ENCODE measurements around the gene ZNF503. TPM values are rescaled to one million over a fixed set of nuclear protein-coding genes. Genes with fewer than 3 reads are reported as not detected.

ZNF503 gene
- total RNA-seq, 4 donors from 2014 or later = 9.7 to 17.5 (median 14.8) TPM

- Histone ChIP-seq H3K27me3 (no peaks in the 10 kb centered on the region), H3K36me3 (no peaks in the 10 kb centered on the region), H3K4me3 (peak overlapping the region; percentile 45 to 80 (median 60)), H3K4me1 (peaks cover 38 to 56% (median 45%) of the 10 kb centered on the region in 3 donors), H3K27ac (no peak overlapping the region), H3K9me3 (no peaks in the 10 kb centered on the region)
- intact Hi-C loops (cut with DNase I) = no loop called here
- DNase-seq = no peak
- TF ChIP-seq, protein P1, sequence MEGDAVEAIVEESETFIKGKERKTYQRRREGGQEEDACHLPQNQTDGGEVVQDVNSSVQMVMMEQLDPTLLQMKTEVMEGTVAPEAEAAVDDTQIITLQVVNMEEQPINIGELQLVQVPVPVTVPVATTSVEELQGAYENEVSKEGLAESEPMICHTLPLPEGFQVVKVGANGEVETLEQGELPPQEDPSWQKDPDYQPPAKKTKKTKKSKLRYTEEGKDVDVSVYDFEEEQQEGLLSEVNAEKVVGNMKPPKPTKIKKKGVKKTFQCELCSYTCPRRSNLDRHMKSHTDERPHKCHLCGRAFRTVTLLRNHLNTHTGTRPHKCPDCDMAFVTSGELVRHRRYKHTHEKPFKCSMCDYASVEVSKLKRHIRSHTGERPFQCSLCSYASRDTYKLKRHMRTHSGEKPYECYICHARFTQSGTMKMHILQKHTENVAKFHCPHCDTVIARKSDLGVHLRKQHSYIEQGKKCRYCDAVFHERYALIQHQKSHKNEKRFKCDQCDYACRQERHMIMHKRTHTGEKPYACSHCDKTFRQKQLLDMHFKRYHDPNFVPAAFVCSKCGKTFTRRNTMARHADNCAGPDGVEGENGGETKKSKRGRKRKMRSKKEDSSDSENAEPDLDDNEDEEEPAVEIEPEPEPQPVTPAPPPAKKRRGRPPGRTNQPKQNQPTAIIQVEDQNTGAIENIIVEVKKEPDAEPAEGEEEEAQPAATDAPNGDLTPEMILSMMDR (IDR thresholded peaks at IDR 0.05) = no peak
- WGBS, 2 donors = 62 to 70% methylated on average over 5 of the region's 5 CpGs
Measured at GRCh38 chr10:75432176-75432575, 30.6 kb upstream of the ZNF503 start.

DNA sequence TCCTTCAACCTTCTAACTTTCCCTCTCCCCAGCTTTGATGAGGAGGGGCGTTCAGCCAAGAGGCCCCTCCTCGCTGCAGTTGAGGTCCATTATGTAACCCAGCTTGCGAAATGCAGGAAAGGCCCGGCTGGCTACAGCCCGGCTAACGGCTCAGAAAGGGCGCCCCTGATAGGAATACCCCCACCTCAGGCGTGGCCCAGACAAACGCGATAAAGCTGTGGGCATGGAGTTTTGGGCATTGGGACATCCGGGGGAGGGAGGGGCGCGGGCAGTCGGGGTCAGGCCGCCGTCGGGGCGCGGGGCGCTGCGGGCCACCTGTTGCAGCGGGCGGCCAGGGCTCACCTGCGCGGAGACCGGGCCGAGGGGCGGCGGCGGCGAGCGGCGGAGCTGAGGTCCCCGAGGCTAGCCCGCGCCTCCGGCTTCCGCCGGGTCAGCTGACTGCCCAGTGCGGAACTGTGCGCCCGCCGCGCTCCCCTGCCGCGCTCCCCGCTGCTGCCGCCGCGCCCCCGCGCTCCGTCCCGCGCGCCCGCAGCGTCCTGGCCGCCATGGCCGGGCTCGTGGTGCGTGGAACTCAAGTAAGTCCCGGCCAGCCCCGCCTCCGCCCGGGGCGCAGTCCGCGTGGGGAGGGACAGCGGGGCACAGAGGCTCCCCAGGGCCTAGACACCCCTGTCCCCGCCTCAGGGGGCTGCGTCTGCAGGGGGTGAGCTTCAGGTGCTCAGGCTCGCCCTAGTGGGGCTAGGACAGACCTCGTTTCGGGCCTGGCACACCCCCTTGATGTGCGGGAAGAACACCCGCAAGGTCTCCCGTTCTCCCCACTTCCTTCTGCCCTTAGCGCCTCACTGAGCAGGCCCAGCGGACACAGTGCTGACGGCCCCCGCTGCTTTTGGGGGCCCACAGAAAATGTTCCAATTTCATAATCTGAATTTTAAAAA lies 29.9 kb upstream of the ZNF503 start, which contains the start of gene LRMDA:
Gene LRMDA (plus strand): TSS at position 445 of the 932 bp plus-strand sequence.
- H3K4me1 ChIP-seq = peaks cover 38 to 63% (median 48%) of the 10 kb centered on the region in 3 donors
- no peak for TF ChIP-seq POLR2A (IDR thresholded peaks at IDR 0.05)
- TF ChIP-seq, protein P1 (IDR thresholded peaks at IDR 0.05) = peak in 2 of 6 experiments; percentile 3 to 6
- no peaks in the 10 kb centered on the region for H3K9me3 ChIP-seq
- intact Hi-C loops (cut with DNase I) = no loop called here
- 24 to 63% methylated on average over 6 to 13 of the region's 82 CpGs for WGBS, 2 donors
- H3K36me3 ChIP-seq = no peaks in the 10 kb centered on the region
- peak within 1 kb of the TSS; percentile 76 to 93 (median 86) for H3K27ac ChIP-seq
- H3K4me3 ChIP-seq = peak within 1 kb of the TSS; percentile 45 to 80 (median 60)
- no peak for DNase-seq
- no peaks in the 10 kb centered on the region for H3K27me3 ChIP-seq

DNA sequence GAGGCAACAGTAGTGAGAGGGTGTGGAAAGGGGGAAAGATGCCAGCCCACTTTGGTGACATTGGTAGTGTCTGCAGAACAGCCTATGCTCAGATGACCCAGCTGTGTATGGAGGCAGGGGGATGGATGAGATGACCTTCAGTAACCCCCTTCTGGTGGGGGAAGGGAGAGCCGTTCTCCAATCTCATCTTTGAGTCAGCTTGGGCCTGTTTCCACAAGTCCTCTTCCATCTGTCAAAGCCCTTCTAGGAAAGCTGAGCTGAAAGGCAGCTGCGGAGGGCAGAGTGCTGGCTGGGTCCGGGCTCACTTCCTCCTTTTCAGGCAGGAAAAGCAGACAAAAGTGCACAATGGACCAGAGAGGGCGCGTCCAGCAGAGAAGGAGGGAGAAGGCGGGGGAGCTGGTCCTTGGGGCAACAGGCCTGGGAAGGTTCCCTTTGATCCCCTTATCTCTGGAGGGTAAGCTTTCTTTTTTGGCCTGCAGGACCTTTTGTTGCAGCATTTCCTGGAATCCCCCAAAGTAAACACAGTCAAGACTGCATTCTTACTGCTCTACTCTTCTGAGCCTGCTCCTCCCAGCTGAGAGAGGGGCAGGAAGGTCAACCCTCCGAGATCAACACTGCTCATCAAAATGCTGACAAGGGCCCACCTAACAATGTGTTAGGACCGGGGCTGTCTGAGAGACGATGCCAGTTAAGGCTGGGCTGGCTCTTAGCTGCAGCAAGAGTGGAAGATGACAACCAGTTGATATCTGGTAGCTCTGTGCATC lies 28.6 kb upstream of the ZNF503 start:
- DNase-seq = no peak
- TF ChIP-seq, protein P1 (IDR thresholded peaks at IDR 0.05) = no peak
- TF ChIP-seq POLR2A (IDR thresholded peaks at IDR 0.05) = no peak
- 7 to 9% methylated on average over 5 to 6 of the region's 9 CpGs for WGBS, 2 donors
- H3K27me3 ChIP-seq = no peaks in the 10 kb centered on the region
- H3K4me3 ChIP-seq = peak overlapping the region in 1 of 4 donors; percentile 80
- H3K4me1 ChIP-seq = peaks cover 38 to 72% (median 51%) of the 10 kb centered on the region in 3 donors
- no peaks in the 10 kb centered on the region for H3K36me3 ChIP-seq
- H3K9me3 ChIP-seq = no peaks in the 10 kb centered on the region
- H3K27ac ChIP-seq = peak overlapping the region; percentile 76 to 93 (median 86)
- intact Hi-C loops (cut with DNase I) = no loop called here

DNA sequence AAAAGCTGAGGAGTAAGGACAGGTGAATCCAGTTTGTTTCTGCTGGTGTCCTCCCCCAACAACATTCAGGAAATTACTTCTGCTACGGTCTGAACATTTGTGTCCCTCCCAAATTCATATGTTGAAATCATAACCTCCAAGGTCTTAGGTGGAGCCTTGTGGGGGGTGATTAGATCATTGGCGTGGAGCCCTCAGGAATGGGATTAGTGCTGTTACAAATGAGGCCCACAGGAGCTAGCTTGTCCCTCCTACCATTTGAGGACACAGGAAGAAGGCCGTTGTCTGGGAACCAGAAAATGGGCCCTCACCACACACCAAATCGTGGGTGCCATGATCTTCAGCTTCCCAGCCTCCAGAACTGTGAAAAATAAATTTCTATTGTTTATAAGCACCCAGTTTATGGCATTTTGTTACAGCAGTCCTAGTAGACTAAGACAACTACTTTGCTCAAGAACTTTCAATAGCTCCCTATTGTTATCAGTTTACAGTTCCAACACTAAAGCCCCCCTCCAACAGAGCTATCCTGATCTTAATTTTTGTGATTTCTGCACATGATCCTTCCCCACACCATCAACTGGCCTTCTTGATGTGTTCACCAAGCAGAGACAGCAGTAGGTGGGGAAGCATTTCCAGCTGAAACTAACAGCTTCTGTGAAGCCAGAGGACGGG lies 27.7 kb upstream of the ZNF503 start:
- H3K9me3 ChIP-seq = no peaks in the 10 kb centered on the region
- peak overlapping the region; percentile 76 to 93 (median 86) for H3K27ac ChIP-seq
- TF ChIP-seq POLR2A (IDR thresholded peaks at IDR 0.05) = no peak
- TF ChIP-seq, protein P1 (IDR thresholded peaks at IDR 0.05) = no peak
- no peaks in the 10 kb centered on the region for H3K36me3 ChIP-seq
- no peaks in the 10 kb centered on the region for H3K27me3 ChIP-seq
- 46 to 63% methylated on average over 5 of the region's 5 CpGs for WGBS, 2 donors
- intact Hi-C loops (cut with DNase I) = no loop called here
- no peak overlapping the region for H3K4me3 ChIP-seq
- DNase-seq = no peak
- peaks cover 38 to 81% (median 51%) of the 10 kb centered on the region in 3 donors for H3K4me1 ChIP-seq

All from esophagus squamous epithelium (tissue), 5 donors.